ENCODE data around the gene PARD3B.

The PARD3B gene

DNA sequence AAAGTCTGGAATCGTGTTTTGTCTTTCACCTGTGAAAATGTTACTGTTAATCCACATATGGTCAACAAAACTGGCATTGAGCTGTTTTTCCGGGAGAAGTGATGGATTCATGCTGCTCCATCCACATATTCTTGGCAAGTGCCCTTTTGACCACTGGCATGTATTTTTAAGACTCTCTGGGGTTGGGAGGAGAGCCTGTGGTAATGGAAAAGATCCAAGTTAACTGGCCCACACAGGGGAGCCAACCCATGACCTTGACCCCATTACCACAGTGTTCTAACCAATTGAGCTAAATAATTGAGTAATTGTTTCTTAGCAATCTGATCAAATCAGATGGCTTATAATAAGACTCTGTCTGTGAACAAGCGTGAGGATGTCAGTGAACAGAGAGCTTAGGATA is 840.8 kb downstream of the PARD3B start:
- no peak for DNase-seq

GRCh38 chr2:205387350-205388055 is 842.2 kb downstream of the PARD3B start:
- no peak for DNase-seq

GRCh38 chr2:205390866-205391265 is 845.6 kb downstream of the PARD3B start:
- no peak for DNase-seq

DNA sequence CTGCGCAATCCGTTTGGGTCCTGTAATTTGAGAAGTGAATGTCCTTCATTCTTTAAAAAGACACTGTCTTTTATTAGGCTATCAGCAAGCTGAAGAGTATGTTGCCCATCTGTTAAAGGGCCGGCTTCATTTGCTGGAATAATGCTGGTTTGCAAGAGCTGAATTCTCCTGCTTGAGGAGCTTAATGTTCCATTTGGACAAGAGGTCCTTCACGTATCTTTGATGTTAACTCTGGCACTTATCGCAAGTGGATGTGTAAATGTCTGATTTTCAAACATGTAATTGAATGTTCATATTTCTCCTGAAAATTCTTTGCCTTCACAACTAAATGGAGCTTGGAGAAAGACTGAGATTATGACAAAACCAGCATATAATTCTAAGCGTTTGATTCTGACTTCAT is 856.2 kb downstream of the PARD3B start:
- no peak for DNase-seq

DNA sequence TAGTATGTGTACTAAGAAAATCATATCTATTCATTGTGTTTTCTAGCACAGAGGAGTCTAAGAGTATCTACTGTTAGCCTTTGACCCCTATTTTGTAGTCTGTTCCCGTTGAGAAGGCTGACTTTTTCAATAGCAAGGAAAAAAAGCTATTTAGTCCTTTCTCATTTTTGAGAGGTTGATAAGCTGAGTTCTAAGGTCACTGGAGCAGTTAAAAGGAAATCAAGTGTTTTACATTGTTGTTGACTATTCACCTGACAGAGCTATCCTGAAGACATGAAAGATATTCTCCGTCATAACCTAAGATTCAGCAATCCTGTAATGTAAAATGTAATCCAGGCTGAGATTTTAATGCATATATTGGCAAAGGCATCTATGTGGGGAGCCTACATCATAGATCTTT is 856.7 kb downstream of the PARD3B start:
- DNase-seq = no peak

GRCh38 chr2:205403244-205403825 is 858.1 kb downstream of the PARD3B start:
- DNase-seq = no peak

GRCh38 chr2:205405194-205405593 is 859.9 kb downstream of the PARD3B start:
- DNase-seq = no peak

DNA sequence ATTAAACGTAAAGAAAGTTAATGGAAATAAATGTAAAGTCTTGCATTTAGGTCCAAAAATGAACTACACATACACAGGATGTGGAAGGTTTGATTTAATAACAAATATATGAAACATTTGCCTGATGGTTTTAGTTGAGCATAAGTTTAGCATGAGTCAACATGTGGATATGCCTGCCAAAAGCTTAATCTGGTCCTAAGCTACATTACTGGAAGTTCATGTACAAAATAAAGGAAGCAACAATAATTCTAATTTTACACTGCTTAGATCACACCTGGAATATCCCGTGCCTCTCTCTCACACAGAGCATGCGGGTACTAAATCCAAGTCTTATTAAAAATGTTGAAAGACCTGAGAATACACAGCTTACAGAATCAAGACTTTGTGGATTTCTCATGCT is 860.5 kb downstream of the PARD3B start:
- DNase-seq = no peak

DNA sequence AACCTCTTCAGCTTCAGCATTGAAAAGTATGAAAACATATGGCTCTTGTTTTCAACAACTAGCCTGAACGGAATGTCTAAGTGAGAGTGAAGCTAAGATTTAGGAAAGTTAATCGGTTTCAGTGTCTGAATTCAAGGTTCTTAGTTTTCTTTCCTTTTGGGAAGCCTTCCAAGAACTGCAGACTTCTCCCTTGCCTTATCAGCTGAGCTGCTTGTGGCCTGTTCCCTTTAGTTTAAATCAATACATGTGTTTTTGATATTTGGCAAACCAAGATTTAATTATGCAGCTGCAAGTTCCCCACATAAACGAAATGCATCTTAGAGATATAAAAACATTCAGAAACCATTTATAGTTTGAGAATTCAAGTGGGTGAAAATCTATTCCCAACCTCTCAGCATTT is 862.7 kb downstream of the PARD3B start:
- no peak for DNase-seq

- no peak for DNase-seq
These were observed 863.4 kb downstream of the PARD3B start for GRCh38 chr2:205408696-205409095.

GRCh38 chr2:205409411-205409810 is 864.1 kb downstream of the PARD3B start:
- DNase-seq = no peak

DNA sequence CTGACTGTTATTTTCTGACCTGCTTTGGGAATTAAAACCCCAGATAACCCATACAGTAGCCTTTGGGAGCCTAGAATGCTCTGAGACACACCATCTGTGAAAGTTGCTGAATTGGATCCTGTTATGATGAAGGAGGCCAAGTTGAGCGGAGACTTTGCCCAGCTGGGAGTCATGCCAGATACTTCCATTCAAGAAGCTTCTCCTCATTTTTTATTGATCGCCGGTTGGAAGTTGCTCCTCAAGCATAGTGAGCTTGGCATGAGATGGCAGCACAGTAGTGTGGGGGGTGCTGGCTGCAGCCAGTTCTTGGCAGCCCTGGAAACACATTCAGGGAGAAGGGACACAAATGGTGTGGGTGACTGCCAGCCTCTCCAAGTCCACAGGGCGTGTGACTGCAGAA is 866.3 kb downstream of the PARD3B start:
- no peak for DNase-seq

DNA sequence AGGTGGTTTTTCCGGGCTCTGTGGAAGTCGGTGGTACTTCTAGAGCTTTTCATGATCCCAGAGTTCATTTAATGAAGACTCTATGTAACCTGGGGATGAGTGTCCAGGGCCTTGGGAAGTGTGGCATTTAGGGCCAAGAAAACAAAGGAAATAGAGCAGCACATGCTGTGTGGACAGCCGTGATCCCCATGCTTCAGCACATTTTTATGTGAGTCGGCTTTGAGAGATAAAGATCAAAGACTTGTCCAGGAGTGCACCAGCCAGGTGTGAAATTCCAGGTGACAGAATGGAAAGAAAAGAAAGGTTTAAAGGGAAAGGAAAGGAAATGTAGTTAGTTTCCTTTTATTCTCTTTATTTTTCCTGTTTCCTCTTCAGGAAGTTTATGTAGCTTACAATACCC is 879.1 kb downstream of the PARD3B start:
- DNase-seq = no peak

DNA sequence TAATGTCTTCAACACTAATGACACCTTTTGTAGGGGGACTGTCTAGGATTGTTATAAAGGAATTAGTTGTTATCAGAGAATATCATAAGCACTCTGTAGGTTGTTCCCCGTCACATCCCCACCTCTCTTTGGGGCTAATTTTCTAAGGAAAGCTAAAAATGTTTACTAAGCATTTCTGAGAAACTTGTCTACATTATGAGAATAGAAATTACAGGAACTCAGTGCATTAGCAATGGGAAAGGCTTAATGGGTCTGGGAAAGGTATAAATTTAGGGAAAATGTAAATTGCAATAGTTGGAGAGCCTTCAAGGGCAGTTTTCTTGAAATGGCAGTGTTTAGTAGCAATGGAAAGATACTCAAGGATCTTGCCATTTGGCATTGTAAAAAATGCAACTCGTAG is 879.8 kb downstream of the PARD3B start:
- no peak for DNase-seq

- no peak for DNase-seq
These were observed 881.8 kb downstream of the PARD3B start for GRCh38 chr2:205427112-205427511.

GRCh38 chr2:205428811-205429210 is 883.5 kb downstream of the PARD3B start:
- no peak for DNase-seq

GRCh38 chr2:205435970-205436369 is 890.7 kb downstream of the PARD3B start:
- DNase-seq = no peak

- DNase-seq = no peak
These were observed 893.0 kb downstream of the PARD3B start for GRCh38 chr2:205438241-205438640.

DNA sequence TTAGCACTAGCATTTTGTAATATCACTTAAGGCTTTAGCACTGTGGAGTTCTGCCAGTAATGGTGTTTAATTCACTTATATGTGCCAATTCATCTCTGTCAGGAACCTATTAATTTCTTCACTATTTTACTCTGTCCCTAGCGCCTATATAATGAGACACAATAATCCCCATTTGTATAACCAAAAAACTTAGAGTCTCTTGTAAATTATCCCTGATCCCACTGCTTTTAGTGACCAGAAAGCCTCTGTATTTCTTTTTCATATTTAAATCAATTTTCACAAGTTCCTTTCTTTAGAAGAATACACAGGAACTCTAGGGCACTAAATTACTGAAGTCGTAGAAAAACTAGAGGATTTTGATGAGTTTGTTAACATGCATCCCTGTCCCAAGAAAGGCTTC is 894.3 kb downstream of the PARD3B start:
- DNase-seq = no peak

DNA sequence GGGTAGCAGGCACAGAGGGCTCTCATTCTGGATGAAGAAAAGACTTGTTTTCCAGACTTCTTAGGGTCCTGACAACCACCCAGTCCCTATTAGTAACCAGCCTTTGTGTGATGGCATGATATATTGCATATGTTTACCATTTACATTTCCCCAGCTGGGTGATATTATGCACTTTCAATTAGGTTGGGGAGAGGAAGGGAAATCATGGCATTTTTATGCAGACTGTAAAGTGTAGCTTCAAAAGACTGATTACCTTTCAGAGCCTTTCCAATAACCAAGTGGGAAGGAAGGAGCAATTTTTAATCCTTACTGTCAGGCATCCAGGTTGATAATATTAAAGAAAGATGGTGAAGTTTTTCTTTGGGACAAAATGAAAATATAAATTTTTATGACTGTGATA is 896.2 kb downstream of the PARD3B start:
- DNase-seq = no peak

GRCh38 chr2:205448189-205448588 is 902.9 kb downstream of the PARD3B start:
- DNase-seq = no peak

GRCh38 chr2:205451901-205452512 is 906.7 kb downstream of the PARD3B start:
- no peak for DNase-seq

GRCh38 chr2:205453202-205453601 is 907.9 kb downstream of the PARD3B start:
- no peak for DNase-seq

- DNase-seq = no peak
These were observed 911.4 kb downstream of the PARD3B start for GRCh38 chr2:205456682-205457081.

GRCh38 chr2:205460217-205460616 is 914.9 kb downstream of the PARD3B start:
- DNase-seq = no peak
